Epidermal melanocyte (primary cell): ENCODE measurements around the gene TNFRSF14.

ENCODE experiments used
- DNase-seq: peaks from one replicate; pipeline ENCODE4 v3.0.0; 2011; ENCODE audit warnings: low spot score; ENCODE audit not compliant: insufficient read length

Gene TNFRSF14

GRCh38 chr1:2586154-2587070 is 30.2 kb downstream of the TNFRSF14 start, which contains the start of gene PRXL2B:
Gene PRXL2B (plus strand): TSS chr1:2586777. CDS start chr1:2586886, 109 bp downstream.
- DNase-seq, result peak; percentile 99

DNA sequence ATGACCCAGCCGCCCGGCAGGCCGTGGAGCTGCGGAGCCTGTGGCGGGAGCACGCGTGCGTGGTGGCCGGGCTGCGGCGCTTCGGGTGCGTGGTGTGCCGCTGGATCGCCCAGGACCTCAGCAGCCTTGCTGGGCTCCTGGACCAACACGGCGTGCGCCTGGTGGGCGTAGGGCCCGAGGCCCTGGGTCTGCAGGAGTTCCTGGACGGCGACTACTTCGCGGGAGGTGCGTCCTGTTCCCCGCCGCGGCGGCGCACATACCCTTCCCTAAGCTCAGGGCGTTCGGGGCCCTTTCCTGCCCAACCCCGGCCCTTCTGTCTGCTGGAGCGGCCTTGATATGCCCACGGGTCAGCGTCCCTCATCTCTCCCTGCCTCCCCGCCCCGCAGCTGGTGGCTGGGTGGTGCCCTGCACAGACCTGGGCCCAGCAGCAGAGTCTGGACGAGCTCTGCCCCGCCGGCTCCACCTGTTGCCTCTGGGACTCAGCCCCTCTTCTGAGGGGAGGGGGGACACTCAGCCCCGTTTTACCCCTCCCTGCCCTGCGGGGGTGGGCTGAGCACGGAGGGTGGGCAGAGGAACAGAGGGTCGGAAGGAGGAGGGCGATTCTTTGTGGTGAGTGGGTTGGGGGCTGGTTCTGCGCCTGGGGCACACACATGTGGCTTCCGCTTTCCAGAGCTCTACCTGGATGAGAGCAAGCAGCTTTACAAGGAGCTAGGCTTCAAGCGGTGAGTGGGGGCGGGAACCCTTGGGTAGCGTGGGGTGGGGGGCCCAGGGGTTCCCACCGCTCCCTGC is 31.1 kb downstream of the TNFRSF14 start:
- peak; percentile 31 for DNase-seq

- DNase-seq, result no peak
Measured at GRCh38 chr1:2587860-2588571, 31.8 kb downstream of the TNFRSF14 start.

DNA sequence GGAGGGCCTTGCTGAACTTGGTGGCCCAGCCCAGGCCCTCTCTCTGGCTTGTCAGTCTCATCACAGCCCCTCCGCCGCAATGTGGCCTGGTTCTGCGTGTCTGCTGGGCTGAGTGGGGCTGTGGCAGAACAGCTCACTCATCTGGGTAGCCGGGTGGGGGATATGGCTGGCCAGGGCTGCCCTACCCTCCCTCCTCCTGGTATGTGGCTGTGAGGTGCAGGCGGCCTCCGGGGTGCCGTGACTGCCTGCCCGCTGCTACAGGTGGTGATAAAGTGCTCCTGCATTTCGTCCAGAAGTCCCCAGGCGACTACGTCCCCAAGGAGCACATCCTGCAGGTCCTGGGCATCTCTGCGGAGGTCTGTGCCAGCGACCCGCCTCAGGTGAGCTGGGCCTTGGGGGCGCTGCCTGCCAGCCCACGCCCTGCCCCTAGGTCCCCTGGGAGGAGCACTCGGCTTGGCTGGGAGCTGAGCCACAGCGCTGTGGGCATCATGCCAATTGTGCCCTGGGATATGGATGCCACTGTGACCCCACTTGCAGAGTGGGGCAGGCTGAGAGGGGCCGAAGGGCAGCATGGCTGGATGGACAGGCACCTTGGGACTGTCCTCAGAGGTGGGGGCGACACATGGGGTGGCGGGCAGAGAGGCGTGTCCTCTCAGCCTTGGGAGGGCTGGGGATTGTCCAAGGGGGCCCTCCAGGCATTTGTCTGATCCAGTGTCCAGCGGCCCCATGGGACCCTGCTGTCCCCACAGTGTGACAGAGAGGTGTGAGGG is 32.7 kb downstream of the TNFRSF14 start:
- DNase-seq, result no peak

DNA sequence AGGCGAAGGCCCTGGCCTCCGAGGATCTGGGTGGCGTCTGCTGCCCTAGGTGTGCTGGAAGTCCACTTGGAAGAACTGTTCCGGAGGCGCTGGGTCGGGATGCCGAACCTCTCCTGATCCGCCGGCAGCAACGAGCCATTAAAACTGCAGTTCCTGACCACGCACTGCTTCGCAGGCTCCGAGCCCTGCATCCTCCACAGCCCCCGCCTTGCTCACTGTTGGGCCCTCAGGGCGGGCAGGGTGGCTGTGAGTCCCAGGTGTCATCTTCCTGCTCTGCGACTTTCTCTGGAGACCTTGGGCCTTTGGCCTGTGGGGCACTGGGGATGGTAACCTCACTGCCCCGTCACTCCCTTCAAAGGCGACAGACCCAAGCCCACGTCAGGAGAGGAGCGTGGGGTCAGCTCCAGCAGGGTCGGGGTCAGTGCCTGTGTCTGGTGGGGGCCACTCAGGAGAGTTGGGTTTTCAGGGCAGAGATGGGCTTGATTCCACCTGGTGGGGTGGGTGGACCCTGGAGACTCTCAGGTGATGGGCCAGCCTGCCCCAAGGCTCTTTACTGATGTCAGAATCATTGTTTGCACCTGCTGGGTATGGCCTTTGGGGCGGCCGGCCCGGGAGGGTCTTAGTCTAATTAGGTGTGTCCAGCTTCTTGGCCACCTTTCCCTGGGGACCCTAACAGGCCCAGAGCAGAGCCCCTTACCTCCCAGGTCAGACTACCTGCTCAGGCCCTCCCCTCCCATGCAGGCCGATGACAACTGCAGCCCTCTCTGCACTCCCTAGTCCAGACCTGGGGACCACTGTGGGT is 33.5 kb downstream of the TNFRSF14 start:
- DNase-seq, result no peak

DNA sequence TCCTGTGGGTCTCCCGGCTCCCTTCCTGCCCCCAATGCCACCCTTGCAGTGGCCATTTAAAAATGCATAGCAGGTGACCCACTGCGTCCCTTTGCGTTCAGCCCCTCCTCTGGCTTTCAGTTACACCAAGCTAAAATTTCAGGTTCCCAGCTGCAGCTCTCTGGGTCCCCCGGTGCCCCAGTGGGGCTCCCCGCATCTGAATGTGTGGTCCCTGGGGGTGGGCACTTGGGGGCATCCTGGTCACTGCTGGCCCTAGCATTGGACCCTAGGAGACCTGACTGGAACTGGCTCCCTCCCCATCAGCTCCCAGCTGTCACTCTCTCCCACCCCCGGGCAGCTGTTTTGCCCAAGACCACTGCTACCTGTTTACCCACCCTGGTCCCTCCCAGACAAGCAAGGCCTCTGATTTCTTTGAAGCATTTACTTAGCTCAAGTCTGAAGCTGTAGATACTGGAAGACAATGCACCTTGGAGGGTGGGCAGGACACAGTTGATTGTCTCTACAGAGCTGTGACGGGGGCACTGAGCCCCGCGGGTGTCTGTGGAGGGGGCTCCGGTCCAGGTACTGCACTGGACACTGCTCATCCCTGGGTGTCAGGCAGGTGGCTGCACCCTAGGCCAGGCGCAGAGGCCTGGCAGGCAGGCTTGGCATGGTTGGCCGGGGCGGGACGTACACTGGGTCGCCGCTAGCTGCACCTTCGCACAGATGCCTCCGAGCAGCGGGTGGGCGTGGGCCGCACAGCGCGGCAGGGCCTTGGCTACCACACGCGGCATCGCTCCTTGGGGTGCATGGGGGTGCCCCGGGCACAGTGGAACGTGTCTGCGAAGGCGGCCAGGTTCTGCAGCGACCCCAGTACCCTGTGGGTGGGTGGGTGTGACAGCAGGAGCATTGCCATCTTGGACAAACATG is 34.3 kb downstream of the TNFRSF14 start:
- no peak for DNase-seq

DNA sequence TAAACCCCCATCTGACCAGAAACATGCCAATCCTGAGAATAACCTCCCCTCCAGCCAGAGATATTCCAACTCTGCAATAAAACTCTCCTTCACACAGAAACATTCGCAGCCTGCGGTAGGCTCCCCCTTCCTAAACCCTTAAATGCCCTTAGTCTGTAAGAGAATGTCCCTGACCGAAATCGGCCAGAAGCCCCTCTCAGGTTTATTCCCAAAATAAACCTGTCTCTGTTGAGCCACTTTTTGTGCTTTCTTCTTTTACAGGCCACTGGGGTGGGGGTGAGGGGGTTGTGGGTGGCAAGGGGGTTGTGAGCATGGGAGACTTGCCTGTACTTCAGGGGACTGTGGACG is 35.0 kb downstream of the TNFRSF14 start:
- no peak for DNase-seq

DNA sequence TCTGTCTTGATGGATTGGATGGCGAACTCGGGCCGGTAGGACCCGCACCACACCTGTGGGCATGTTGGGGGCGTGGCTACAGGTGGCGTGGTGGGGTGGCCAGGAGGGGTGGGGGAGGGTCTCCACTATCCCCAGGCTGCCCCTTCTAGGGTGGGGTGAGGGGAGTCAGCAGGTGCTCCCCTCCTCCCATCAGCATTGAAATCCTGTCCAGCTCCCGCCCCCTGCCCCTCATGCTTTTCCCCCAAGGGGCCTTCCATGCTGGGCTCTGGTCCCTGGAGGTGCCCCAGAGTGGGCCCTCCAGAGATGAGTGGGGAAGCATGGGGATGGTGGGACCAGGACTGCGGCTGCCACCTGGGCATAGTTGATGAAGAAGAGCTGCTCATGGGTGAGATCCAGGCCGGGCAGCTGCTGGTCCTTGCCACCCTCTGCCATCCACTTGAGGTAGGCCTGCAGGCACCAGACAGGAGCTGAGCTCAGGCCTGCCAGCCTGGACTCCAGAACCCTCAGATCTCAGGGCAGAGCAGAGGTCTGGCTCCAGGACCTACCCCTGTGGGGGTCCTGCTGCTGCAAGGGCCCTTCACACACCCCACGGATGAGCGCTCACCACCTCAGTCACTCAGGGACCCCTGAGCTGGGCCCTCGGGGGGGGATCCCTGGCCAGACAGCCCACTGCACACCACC is 35.5 kb downstream of the TNFRSF14 start:
- no peak for DNase-seq

- no peak for DNase-seq
Measured at GRCh38 chr1:2592672-2593071, 36.5 kb downstream of the TNFRSF14 start.

GRCh38 chr1:2593251-2593878 is 37.2 kb downstream of the TNFRSF14 start:
- no peak for DNase-seq

DNA sequence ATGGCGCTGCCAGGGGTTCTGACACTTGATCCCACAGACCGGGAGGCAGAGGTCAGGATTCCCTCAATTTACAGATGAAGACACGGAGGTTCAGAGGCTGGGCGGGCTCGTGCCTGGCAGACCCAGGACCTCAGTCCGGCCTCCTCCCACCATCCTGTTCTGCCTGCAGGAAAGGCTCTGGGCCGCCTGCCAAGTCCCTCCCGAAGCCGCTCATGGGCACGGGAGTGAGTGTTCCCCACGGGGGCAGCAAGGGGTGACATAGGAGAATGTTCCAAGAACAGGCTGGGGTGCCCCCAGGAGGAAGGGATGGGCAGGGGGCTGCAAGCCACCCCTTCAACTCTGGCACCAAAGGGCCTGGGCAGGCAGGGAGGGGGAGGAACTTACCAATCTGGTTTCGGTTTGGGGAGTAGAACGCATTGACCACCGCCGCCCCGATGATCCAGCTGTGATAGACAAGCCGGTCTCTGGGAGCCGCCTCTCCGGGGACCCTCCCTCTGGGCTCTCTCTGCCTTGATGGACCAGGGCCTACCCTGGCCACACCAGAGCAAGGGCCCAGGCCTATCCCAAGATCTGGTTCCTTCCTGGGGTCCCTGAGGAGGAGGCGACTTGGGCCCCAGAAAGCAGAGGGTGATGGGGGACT is 38.0 kb downstream of the TNFRSF14 start:
- no peak for DNase-seq

DNA sequence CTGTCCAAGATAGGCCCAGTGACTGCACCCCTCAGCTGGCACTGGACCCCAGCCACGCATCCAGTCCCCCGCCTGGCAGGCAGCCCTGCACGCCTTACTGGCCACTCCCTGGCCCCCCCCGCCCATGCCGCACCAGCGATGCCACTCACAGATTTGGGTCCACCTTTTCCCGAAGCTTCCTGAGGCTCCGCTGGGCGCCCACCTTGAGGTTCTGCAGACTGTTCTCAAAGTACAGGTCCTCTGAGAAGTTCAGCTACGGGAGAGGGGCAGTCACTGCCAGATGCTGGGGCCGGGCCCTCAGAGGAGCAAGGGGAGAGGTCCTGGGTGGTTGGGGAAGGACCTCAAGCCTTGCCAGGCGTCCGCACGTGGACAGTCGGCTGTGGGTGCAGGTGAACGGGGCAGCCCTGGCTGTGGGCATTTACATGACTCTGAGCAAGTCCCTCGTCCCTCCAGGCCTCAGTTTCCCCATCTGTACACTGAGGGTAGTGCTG is 38.5 kb downstream of the TNFRSF14 start:
- no peak for DNase-seq

DNA sequence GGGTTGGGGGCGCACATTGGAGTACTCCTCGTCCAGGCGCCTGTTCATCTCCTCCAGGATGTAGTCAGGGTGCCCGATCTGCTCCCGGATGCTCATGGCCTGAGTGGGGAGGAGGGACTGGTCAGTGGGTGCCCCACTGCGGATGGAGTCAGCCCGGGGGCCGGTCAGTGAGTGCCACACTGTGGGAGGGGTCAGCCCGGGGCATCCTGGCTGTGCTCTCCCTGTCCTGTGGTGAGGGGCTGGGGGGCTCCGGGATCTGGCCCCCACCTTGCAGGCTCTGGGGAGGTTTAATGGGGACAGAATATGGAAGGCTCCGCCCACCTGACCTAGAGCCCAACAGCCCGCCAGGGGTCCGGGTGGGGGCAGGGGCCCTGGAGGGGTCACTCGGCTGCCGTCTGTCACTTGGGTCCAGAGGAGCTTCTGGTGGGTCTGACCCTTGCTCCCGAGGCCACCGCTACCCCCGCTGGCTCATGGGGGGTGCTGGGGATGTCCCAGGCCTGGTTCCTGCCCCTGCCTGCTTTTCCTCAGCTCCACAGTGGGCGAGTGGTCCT is 39.2 kb downstream of the TNFRSF14 start:
- DNase-seq, result no peak

DNA sequence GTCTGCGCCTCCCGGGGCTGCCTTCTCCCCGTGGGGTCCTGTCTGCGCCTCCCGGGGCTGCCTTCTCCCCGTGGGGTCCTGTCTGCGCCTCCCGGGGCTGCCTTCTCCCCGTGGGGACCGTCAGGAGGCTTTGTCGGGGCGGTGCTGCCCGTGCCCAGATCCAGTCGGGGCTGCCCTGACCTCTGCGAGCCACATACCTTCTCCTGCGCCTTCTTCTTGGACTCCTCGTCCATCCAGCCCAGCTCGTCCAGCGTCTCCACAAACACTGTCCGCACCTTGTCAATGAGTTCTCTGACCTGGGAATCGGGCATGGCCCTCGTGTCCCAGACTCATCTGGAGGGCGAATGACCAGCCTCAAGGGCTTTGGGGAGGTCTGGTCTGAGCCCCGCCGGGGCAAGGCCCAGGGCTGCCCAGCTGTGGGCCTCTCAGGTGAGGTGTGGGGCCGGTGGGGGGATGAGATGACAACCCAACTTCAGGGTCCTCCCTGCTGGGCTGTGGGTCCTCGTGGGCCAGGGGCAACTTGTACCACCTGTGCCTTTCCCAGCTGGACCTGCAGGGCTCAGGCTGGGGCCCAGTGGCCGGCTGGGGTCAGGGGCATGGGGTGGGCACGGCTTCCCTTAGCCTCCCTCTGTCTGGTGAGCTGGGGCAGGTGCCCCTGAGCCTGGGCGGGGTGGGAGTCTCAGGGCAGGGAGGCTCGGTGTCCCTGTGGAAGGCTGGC is 39.8 kb downstream of the TNFRSF14 start:
- no peak for DNase-seq

DNA sequence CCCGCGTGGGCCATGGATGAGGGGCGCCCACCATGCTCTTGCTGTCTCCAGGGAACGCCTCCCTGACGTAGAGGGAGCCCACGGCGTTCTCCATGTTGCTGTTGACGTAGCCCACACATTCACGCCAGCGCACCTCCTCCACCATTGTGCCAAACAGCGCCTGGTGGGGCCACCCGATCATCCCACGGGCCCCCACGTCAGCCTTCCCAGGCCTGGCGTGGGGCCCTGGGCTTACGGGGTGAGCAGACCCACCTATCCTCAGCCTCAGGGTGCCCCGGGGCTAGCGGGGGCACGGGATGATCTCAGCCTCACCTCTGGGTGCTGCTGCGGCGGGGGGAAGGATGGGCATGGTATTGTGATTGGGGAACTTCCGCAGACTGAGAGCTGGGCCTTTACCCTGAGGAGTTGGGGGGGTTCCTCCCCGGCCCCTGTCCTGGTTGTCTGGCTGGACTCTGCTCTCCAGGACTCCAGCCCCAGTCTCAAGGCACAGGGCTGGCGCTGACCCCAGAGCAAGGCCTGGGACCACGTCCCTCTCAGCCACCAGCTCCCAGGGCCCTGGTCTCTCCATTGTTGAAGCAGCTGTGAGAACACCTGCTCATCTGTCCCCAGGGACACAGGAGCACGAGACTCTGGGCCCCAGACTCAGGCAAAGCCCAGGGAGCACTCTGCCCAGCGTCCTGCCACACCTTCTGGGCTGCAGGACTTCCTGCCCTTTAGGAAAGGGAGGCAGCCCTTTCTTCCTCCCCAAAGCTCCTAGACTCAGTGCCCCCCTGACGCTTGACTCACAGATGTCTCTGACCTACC is 40.6 kb downstream of the TNFRSF14 start:
- no peak for DNase-seq
